Anterior cingulate cortex (tissue), 58 donors: ENCODE measurements around the gene BMAL1.

Experiments used
- DNase-seq, 58 donors: peaks; one replicate each; lab custom pipeline; 2025; lab: John Stamatoyannopoulos, UW

Gene BMAL1

GRCh38 chr11:13289081-13289480 is 11.5 kb downstream of the BMAL1 start:
- DNase-seq, result no peak

DNA sequence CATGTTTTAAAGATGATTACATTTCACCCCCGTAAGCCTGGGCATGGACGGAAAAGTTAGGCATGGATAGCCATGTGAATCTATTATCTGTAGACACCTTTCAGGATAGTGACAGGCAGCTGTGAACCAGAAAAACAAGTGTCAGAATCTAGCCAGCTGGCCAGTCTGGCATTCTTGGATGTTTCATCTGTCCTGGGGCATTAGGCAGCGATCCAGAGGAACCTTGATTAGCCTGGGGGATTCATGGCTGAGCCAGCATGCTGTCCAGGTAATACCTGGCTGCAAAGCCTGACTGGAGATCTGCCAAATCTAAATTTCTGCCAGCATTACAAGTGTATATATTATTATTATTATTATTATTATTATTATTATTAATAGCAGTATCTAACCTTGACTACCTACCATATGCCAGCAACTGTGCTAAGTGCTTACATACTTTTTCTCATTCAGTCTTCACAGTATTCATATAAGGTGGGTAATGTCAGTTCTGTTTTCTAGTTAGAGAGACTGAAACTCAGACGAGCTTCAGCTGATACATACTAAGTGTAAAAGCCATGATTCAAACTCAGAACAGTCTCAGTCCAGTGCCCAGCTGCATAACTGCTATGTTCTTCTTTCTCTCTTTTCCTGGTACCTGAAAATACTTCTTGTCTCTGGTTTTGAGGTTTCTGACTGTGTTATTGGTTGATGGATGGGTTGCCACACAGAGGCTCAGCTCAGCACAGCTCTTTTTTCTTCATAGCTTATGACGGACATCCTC is 12.8 kb downstream of the BMAL1 start:
- no peak for DNase-seq

DNA sequence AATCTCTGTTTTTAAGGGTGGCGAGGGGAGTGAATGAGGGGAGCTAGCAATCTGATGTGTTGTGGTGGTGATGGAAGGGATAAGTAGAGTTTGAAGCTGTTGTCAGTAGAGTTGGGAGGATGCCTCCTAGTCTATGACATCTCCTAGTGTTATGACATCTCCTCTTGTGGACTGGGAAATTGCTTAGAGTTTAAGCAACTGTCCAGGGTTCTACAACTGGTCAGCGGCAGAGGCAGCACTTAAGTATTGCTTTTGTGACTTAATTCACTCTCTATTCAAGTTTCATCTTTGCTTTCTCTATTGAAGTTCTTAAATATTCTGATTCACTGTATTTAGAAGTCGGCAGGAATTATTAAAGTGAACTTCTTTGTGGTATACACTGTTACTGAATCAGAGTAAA is 13.8 kb downstream of the BMAL1 start:
- no peak for DNase-seq

- DNase-seq, result peak in 3 of 58 donors; percentile 10 to 54 (median 28)
Measured at GRCh38 chr11:13291800-13292199, 14.2 kb downstream of the BMAL1 start.

GRCh38 chr11:13292970-13293369 is 15.4 kb downstream of the BMAL1 start:
- no peak for DNase-seq

GRCh38 chr11:13294178-13294577 is 16.6 kb downstream of the BMAL1 start:
- DNase-seq, result no peak

DNA sequence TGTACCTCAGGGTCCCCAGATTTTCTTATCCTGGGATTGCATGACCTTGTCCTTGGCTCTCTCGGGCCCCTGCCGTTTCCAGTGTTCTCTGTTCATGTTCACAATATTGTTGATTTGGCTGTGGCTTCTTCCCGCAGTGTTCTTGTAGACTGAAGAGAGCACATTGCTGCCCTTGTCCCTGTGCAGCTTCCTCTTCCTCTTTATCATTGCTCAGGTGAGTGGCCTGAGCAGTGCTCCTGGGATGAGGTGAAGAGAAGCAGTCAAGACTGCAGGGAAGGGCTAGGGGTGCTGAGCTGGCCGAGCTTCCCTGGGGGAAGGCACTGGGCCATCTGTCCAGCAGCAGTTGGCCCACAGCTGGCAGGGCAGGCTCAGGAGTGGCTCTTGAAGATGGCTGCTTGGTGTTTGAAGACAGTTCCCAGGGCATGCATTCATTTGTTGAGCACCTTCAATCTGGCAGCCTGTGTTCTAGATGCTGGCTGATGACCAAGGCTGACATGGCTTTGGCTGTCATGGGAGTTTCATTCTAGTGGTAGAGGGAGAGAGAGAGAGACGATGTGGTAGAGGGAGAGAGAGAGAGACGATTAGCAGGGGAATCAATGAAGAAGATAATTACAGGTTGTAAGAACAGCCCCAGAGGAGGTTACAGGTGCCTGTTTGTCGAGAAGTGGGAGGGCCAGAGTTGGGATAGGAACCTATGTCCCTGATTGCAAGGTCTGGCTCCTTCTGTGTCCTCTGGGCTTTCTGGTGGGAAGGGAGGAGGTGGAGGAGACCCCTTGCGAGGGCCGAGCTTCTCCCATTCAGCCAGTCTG is 17.4 kb downstream of the BMAL1 start:
- no peak for DNase-seq

DNA sequence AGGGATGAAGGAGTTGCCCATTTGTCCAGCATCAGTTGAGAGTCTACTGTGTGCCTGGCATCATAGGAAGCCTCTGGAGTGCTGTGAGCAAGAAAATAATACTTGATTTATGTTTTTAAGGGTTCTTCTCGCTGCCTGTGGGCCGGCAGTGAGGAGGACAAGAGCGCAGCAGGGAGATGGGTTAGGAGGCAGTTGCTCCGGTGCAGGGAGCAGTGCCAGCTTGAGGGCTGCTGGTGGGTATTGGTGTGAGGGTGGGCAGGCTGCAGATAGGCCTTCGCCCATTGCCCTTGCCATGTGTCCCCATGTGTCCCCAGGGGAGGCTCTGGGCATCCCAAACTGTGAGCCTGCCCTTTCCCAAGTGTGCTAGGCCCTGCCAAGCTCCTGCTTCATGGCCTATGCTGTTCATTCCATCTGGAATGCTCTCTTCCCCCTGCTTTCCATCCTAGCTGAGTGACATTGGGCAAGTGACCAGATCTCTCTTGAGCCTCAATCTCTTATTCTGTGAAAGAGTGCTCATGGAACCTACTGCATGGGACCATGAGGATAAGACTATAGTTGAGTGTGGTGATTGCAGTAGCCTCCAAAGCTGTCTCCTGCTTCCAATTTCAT is 19.8 kb downstream of the BMAL1 start:
- no peak for DNase-seq

GRCh38 chr11:13297917-13298356 is 20.3 kb downstream of the BMAL1 start:
- DNase-seq, result peak in 2 of 58 donors; percentile 29 to 45

- no peak for DNase-seq
Measured at GRCh38 chr11:13298765-13299164, 21.2 kb downstream of the BMAL1 start.

DNA sequence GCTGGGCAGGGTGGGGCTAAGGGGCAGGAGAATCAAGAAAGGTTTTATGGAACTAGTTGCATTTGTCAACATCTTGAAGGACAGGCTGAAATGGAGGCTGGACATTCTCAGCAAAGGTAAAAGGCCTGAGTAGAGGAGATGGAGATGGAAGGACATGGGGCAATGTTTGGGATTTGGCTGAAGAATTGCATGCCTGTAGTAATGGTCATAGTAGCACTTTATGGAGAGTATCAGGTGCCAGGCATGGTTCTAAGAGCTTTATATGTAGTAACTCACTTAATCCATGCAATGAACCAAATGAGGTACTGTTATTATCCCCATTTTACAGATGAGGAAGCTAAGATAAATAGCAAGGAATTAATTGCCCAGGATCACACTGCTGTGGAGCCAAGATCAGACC is 23.9 kb downstream of the BMAL1 start:
- no peak for DNase-seq

DNA sequence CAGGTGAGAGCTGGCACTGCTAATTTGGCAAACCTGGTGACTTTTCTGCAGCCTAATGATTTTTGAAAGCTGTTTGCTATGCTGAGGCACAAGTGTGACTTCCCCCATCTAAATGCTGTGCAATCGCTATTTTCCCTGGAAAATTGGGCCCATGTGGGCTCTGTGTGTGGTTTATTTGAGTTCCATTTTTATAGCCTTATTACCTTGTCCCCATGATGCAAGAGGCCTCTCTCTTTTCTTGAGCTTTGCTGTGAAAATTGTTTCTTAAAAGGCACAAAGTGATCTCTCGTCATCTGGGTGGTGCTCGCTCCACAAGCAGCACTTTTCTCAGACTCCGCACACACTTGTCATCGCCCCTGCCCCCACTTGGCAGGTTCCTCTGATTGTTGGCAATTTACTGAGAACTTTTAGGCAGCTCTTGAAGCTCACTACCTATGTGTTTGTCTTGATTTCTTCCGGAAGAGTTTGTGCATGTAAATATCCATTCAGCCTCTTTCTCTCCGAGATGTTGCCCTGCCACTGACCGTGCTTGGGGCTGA is 24.9 kb downstream of the BMAL1 start:
- DNase-seq, result peak in 14 of 58 donors; percentile 16 to 54 (median 35)

GRCh38 chr11:13303668-13304649 is 26.4 kb downstream of the BMAL1 start:
- DNase-seq, result peak in 6 of 58 donors; percentile 10 to 40 (median 16)

DNA sequence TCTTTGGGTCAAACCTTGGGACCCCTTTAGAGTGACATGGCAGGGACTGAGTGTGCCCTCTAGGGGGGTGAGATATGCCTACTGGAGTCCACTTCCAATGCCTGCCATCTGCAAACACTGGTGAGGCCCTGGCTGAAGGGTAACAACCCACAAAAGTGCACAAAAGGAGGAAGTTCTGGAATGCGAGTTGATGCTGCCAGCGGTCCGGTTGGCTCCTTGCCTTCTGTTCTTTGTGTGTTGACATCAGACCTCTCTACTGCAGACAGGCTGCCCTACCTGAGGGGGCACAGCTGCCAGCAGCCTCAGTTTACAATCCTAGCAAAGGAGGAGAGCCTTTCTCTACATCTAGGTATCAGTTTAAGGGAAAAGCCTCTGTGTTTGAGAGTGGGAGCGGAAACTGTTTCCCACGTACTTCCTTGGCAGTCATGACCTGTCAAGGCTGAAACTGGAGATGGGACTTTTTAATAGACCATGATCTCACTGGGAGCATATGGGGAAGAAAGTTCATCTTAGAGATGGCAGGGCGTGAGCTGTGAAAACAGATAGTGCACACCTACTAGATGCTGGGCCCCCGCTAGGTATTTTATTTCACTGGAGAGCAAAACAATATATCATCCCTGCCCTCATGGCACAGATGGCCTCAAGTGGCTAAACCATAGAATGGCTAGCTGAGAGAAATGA is 27.2 kb downstream of the BMAL1 start:
- no peak for DNase-seq

- no peak for DNase-seq
Measured at GRCh38 chr11:13308704-13309103, 31.1 kb downstream of the BMAL1 start.

- no peak for DNase-seq
Measured at GRCh38 chr11:13309156-13309555, 31.6 kb downstream of the BMAL1 start.

DNA sequence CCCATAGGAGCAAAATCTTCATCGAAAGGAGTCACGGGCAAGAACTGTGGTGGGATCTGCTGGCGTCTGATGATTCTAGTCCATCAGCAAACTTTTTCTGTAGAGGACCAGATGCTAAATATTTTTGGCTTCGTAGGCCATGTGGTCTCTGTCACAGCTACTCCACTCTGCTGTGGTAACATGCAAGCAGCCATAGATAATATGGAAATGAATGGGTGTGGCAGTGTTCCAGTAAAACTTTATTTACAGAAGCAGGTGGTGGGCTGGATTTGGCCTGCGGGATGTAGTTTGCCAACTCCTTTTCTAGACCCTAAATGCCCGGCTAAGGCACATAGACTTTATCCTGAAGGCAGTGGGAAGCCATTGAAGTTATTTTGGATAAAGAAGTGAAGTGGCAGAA is 32.9 kb downstream of the BMAL1 start:
- DNase-seq, result no peak

GRCh38 chr11:13311570-13311969 is 34.0 kb downstream of the BMAL1 start:
- DNase-seq, result no peak
